ENCODE data around the gene TUBB2B.
"Not testable (repeated sequence)": the region's sequence is repeated elsewhere in the genome, so short reads cannot be mapped to it uniquely, and the experiment has no call there.

Gene TUBB2B

DNA sequence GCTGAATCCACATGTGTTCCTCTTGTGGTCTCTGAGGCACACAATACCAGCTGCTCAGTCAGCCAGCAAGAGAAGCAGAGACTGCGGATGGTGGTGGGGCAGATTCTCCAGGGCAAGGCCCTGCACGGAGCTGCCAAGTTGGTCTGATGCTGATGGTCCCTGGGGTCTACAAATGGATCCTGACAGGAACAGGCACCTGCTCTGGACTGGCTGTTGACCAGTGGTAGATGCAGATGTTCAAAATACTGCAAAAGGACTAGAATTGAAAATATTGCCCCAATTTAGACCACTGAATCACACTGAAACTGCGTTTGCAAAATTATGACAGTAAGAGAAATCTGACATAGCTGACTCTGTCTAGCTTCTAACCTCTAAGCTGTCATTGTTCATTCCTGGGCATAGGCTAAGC, 40.5 kb downstream of the TUBB2B start:
- no peak for DNase-seq (ENCODE audit: low spot score)

DNA sequence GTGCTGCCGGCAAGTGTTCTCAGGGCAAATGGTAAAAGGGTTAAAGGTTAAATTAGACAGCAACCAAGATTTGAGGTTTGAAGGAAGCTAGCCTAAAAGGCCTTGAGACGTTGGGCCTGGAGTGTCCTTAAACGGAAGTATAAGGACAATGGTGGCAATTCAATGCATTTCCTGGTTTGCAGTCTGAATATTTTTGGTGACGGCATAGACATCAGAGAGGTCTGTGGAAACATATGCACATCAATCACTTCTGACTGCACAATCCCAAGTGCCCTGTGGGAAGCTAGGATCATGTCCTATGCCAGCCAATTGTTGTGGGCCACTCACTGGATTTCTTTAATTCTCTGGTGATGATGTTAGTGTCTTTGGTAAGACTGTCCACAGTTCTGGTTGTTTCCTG, 44.4 kb downstream of the TUBB2B start:
- no peak for DNase-seq (ENCODE audit: low spot score)

DNA sequence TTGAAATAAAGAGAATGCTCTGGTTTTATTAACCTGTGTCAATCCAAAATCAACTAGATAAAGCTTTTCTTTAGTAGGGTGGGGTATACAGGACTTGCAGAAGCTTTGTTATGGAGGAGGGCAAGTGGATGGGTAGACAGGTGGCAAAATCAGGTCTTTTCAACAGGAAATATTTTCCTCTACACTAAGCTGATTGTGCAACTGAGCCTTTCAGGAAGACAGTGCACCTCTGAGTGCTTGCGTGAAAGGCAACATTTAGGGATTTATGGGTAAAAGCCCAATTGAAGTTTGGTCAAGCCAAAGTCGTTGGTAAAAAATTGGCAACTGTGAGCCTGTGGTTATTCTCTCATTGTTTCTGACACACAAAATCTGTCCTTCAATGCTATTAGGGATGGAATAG, 46.3 kb downstream of the TUBB2B start:
- DNase-seq (ENCODE audit: low spot score) = no peak

GRCh38 chr6:3179945-3180344, 47.5 kb downstream of the TUBB2B start:
- not testable (repeated sequence) for DNase-seq (ENCODE audit: low spot score)

GRCh38 chr6:3178666-3179065, 48.8 kb downstream of the TUBB2B start:
- DNase-seq (ENCODE audit: low spot score) = not testable (repeated sequence)

DNA sequence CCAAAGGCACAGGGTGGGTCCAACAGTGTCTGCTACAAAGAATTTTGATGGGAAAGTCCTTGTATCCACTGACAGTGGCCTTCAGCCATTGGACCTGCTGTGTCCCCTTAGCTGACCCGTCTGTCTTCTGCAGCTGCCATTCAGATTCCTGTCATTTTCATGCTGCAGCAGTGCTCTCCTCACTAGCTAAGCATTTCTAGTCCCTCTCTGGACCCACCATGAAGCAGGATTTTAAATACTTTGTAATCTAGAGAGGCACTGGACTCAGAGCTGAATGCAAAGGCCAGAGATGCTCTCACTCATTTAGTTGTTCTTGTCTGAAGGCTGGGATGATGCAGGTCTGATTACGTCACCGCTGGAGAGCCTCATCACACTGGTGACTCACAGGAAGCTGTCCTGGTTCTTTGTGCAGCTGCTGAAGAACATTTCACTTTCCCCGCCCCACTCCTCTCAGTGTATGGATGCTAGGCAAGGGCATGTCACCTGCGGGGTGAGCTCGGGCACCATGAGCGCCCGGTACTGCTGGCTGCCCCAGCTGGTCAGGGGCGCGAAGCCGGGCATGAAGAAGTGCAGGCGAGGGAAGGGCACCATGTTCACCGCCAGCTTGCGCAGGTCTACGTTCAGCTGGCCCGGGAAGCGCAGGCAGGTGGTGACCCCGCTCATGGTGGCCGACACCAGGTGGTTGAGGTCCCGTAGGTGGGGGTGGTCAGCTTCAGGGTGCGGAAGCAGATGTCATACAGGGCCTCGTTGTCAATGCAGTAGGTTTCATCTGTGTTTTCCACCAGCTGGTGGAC, 50.7 kb downstream of the TUBB2B start:
- DNase-seq (ENCODE audit: low spot score) = peak; percentile 90

DNA sequence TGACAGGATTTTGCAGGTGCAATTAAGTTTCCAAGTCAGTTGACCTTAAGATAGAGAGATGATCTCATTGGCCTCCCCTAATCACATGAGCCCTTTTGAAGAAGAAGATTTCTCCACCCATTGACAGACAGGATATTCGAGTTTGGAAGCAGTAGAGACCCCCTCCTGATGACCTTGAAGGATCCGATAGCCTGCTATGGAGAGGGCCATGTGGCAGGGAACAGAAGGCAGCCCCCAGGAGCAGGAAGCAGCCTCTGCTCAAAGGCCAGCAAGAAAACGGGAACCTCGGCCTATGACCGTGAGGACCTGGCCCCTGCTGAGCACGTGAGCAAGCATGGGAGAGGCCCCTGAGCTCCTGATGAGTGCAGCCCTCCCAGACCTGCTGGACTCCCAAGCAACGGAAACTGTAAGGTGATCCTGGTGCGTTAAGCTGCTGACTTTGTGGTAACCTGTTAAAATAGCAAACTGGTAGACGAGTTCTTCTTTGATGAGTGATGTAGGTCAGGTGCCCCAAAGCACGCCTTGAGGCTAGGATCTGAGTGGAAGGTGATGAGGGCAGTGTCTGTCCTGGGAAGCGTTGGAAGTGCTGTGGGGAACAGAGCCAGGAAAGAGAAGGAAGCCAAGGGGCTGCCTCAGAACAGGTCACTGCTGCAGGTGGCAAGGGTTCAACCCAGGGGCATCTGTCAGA, 51.6 kb downstream of the TUBB2B start:
- DNase-seq (ENCODE audit: low spot score) = no peak
